Nephron (organoid): ENCODE data around the gene TRIO.

Experiments
- H3K27ac Mint-ChIP-seq, 3 experiments: 2 replicates each; pipeline ENCODE4 v1.8.0; 2020; ENCODE audit warnings: mixed read lengths in 3 of 3, mild to moderate bottlenecking in 2 of 3, moderate library complexity in 1 of 3
- H3K27me3 Mint-ChIP-seq: 2 replicates; pipeline ENCODE4 v1.8.0; 2021; ENCODE audit warnings: low read depth, mild to moderate bottlenecking, moderate library complexity, mixed read lengths
- H3K36me3 Mint-ChIP-seq: 2 replicates; pipeline ENCODE4 v1.8.0; 2020; ENCODE audit warnings: low read depth, mixed read lengths
- H3K4me1 Mint-ChIP-seq: 2 replicates; pipeline ENCODE4 v1.8.0; 2020; ENCODE audit warnings: mixed read lengths
- H3K4me3 Mint-ChIP-seq, 3 experiments: 2 replicates each; pipeline ENCODE4 v1.8.0; 2020; ENCODE audit warnings: mild to moderate bottlenecking in 3 of 3, mixed read lengths in 3 of 3, moderate library complexity in 2 of 3
- H3K9me3 Mint-ChIP-seq: 2 replicates; pipeline ENCODE4 v1.8.0; 2020; ENCODE audit warnings: mixed read lengths
- TF ChIP-seq, protein P1 (sequence below), 3 experiments: fragments of 200-600 bp; sonication (generic); IDR thresholded peaks; one replicate each; pipeline ENCODE4 v1.5.0; 2021; ENCODE audit warnings: antibody characterized with exemption in 3 of 3; ENCODE audit not compliant: unreplicated experiment in 3 of 3

Gene TRIO

DNA sequence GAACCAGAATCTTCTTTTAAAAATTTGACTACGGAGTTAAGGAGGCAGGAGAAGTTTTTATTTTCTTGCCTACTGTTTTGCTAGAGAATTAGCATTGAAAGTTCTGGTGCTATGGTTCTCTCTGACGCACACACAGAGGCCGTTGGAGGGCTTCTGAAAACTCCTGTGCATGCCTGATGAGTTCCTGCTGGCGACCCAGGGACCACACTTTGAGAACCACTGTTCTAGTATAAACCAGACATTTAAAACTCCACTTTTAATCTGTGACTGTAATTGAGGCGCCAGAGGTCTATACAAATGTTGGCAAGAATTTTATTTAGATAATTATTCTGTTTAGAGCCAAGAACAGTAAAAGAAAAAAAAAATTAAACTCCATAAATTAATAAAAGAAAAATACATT, 338.9 kb downstream of the TRIO start:
- peaks cover 8% of the 10 kb centered on the region for H3K4me1 Mint-ChIP-seq
- peaks cover 89% of the 10 kb centered on the region for H3K36me3 Mint-ChIP-seq
- H3K27me3 Mint-ChIP-seq: no peaks in the 10 kb centered on the region
- TF ChIP-seq, protein P1, sequence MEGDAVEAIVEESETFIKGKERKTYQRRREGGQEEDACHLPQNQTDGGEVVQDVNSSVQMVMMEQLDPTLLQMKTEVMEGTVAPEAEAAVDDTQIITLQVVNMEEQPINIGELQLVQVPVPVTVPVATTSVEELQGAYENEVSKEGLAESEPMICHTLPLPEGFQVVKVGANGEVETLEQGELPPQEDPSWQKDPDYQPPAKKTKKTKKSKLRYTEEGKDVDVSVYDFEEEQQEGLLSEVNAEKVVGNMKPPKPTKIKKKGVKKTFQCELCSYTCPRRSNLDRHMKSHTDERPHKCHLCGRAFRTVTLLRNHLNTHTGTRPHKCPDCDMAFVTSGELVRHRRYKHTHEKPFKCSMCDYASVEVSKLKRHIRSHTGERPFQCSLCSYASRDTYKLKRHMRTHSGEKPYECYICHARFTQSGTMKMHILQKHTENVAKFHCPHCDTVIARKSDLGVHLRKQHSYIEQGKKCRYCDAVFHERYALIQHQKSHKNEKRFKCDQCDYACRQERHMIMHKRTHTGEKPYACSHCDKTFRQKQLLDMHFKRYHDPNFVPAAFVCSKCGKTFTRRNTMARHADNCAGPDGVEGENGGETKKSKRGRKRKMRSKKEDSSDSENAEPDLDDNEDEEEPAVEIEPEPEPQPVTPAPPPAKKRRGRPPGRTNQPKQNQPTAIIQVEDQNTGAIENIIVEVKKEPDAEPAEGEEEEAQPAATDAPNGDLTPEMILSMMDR (IDR thresholded peaks at IDR 0.05; ENCODE audit: unreplicated experiment in 3 of 3): no peak
- H3K4me3 Mint-ChIP-seq: no peak overlapping the region
- no peaks in the 10 kb centered on the region for H3K9me3 Mint-ChIP-seq
- peak overlapping the region in 2 of 3 experiments; percentile 96 to 97 for H3K27ac Mint-ChIP-seq

DNA sequence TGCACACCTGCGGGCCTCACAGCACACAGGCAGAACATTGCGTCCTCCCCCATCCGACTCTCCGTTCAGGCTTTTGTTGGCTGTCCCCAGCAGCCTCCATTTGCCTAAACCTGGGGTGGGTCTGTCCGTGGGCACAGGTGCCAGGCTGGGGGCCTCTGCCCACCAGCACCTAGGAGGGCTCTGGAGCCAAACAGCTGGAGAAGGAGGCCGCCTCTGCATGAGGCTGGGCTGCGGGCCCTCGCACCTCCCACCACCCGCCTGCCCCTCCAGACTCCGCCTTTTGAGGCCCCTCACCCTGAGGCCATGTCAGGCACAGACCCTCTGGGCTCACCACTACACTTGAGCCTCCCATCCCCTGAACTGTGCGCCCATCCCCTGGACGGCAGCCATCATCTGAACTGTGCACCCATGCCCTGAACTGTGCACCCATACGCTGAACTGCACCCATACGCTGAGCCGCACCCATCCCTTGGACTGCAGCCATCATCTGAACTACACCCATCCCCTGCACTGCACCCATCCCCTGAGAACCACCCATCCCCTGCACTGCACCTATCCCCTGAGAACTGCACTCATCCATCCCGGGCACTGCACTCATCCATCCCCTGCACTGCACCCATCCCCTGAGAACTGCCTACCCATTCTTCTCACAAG, 340.5 kb downstream of the TRIO start:
- TF ChIP-seq, protein P1 (IDR thresholded peaks at IDR 0.05; ENCODE audit: unreplicated experiment in 3 of 3): no peak
- Mint-ChIP-seq H3K27ac (no peak overlapping the region), H3K4me3 (no peak overlapping the region), H3K9me3 (no peaks in the 10 kb centered on the region), H3K27me3 (no peaks in the 10 kb centered on the region), H3K36me3 (peaks cover 79% of the 10 kb centered on the region), H3K4me1 (peaks cover 8% of the 10 kb centered on the region)

DNA sequence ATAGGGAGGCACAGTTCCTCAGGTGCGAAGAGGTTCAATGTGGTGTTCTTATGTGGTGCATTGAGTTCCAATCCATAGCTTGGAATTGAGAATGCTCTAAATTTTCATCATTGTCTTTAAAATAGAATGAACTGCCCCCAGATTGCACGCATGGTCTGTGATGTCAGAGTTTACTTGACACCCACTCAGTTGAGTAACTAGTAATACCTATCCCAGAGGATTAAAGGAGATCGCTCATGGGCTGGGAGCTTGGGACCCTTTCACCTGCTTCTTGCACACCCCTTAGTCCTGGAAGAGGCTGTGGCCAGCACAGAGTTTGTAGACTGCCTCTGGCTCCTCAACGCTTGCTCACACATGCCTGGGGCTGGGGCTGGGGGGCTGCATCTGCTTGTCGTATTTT, 343.3 kb downstream of the TRIO start:
- Mint-ChIP-seq H3K27ac (no peak overlapping the region), H3K4me3 (no peak overlapping the region), H3K27me3 (no peaks in the 10 kb centered on the region), H3K4me1 (peaks cover 8% of the 10 kb centered on the region), H3K36me3 (peaks cover 81% of the 10 kb centered on the region), H3K9me3 (no peaks in the 10 kb centered on the region)
- TF ChIP-seq, protein P1 (IDR thresholded peaks at IDR 0.05; ENCODE audit: unreplicated experiment in 3 of 3): no peak

DNA sequence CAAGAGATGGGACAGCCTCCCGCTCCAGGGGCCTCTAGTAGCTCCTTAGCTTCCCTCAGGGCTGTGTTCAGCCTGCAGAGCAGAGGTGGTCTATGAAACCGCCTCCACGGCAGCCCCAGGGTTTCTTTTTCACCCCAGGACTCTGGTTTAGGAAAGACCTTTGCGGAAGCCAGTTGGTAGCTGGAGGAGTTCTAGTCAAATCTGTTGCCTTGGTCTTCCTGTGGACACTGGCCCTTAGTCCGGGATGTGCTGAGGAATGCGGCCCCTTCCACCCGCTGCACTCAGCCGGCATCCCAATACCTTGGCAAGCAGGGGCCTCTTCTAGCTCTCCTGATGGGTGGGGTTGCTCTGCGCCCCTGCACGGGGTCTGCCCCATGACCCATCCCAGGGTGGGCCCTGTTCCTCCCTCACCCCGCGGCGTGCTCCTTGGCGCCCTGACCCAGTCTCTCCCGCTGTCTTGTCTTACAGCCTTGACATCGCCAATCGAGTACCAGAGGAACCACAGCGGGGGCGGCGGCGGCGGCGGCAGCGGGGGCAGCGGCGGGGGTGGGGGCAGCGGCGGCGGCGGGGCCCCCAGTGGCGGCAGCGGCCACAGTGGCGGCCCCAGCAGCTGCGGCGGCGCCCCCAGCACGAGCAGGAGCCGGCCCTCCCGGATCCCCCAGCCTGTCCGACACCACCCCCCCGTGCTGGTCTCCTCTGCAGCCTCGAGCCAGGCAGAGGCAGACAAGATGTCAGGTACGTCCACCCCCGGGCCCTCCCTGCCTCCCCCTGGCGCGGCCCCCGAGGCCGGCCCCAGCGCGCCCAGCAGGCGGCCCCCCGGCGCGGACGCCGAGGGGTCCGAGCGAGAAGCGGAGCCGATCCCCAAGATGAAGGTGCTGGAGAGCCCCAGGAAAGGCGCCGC, 344.1 kb downstream of the TRIO start:
- H3K9me3 Mint-ChIP-seq: no peaks in the 10 kb centered on the region
- H3K27me3 Mint-ChIP-seq: no peaks in the 10 kb centered on the region
- H3K4me1 Mint-ChIP-seq: peaks cover 2% of the 10 kb centered on the region
- no peak overlapping the region for H3K27ac Mint-ChIP-seq
- no peak overlapping the region for H3K4me3 Mint-ChIP-seq
- H3K36me3 Mint-ChIP-seq: peaks cover 81% of the 10 kb centered on the region
- TF ChIP-seq, protein P1 (IDR thresholded peaks at IDR 0.05; ENCODE audit: unreplicated experiment in 3 of 3): no peak

GRCh38 chr5:14487897-14488570, 344.9 kb downstream of the TRIO start:
- Mint-ChIP-seq H3K4me1 (no peaks in the 10 kb centered on the region), H3K9me3 (no peaks in the 10 kb centered on the region), H3K27me3 (no peaks in the 10 kb centered on the region), H3K36me3 (peaks cover 81% of the 10 kb centered on the region), H3K4me3 (no peak overlapping the region), H3K27ac (no peak overlapping the region)
- TF ChIP-seq, protein P1 (IDR thresholded peaks at IDR 0.05; ENCODE audit: unreplicated experiment in 3 of 3): no peak
